Left cardiac atrium (tissue), 4 donors: ENCODE measurements around the gene ERC2. TPM values are rescaled to one million over a fixed set of nuclear protein-coding genes. Genes with fewer than 3 reads are reported as not detected.

Source experiments
- ATAC-seq, 2 donors: fragments of 200-7000 bp; cut with Tn5 transposase; one replicate each; pipeline ENCODE4 v1.9.1; 2020; ENCODE audit warnings: mild to moderate bottlenecking in 2 of 2, moderate library complexity in 2 of 2
- DNase-seq: peaks from one replicate; pipeline ENCODE4 v3.0.0-alpha.2; 2020
- intact Hi-C, 2 donors: fragments of 100-400 bp; cut with DNase I; formaldehyde crosslinking; loops; one replicate each; pipeline versions ENCODE4 v1.14.1 to v1.15.1; 2022 to 2023
- total RNA-seq, 2 donors: library from RNA; stranded (reverse); fragmentation: NEBNext Ultra II Directional; extraction: Animal tissue kit (Norgen Biotek cat#: 25700); gene quantifications; one replicate each; pipeline ENCODE4 v1.2.1, GENCODE V29; 2021
- donor health status: DM: no; HTN: yes; CAD: no.
- donor health status: DM: no; HTN: yes; CAD: no; lungs with severe emphysema.
- donor health status: DM: yes; HTN: yes; CAD: no.
- donor health status: Dilated cardiomyopathy.

The ERC2 gene
- total RNA-seq, 2 donors from 2014 or later = 2.6 to 3.6 TPM

- ATAC-seq = no peak
- intact Hi-C loops = no loop called here
- DNase-seq = no peak
Measured at GRCh38 chr3:55771503-55771902, 696.8 kb downstream of the ERC2 start.

- DNase-seq (no peak), ATAC-seq (no peak)
- intact Hi-C loops = no loop called here
Measured at GRCh38 chr3:55770077-55770476, 698.2 kb downstream of the ERC2 start.

GRCh38 chr3:55766753-55767152 is 701.5 kb downstream of the ERC2 start:
- intact Hi-C loops = no loop called here
- no peak for ATAC-seq

GRCh38 chr3:55765906-55766701 is 702.2 kb downstream of the ERC2 start:
- DNase-seq = no peak
- no peak for ATAC-seq
- intact Hi-C loops = no loop called here

More at GRCh38 chr3:55766753-55767152, 701.5 kb downstream of the ERC2 start:
- no peak for DNase-seq

GRCh38 chr3:55765398-55765797 is 702.9 kb downstream of the ERC2 start:
- ATAC-seq (no peak), DNase-seq (no peak)

GRCh38 chr3:55756976-55757375 is 711.3 kb downstream of the ERC2 start:
- no peak for DNase-seq
- ATAC-seq = no peak
- intact Hi-C loops = no loop called here

More at GRCh38 chr3:55765398-55765797, 702.9 kb downstream of the ERC2 start:
- intact Hi-C loops = no loop called here

- intact Hi-C loops = no loop called here
- ATAC-seq (no peak), DNase-seq (no peak)
Measured at GRCh38 chr3:55755516-55756205, 712.6 kb downstream of the ERC2 start.

GRCh38 chr3:55752911-55753310 is 715.4 kb downstream of the ERC2 start:
- intact Hi-C loops = no loop called here
- ATAC-seq = no peak
- no peak for DNase-seq

- intact Hi-C loops = no loop called here
- DNase-seq (no peak), ATAC-seq (no peak)
Measured at GRCh38 chr3:55751730-55752129, 716.5 kb downstream of the ERC2 start.

GRCh38 chr3:55750525-55750924 is 717.7 kb downstream of the ERC2 start:
- intact Hi-C loops = no loop called here
- DNase-seq (no peak), ATAC-seq (no peak)

GRCh38 chr3:55749036-55749435 is 719.2 kb downstream of the ERC2 start:
- intact Hi-C loops = no loop called here
- no peak for ATAC-seq
- DNase-seq = no peak

GRCh38 chr3:55746808-55747413 is 721.4 kb downstream of the ERC2 start:
- DNase-seq = no peak
- intact Hi-C loops = no loop called here
- no peak for ATAC-seq

GRCh38 chr3:55742832-55743136 is 725.5 kb downstream of the ERC2 start:
- DNase-seq = no peak
- intact Hi-C loops = no loop called here
- ATAC-seq = no peak

- intact Hi-C loops = no loop called here
- DNase-seq (no peak), ATAC-seq (no peak)
Measured at GRCh38 chr3:55742022-55742831, 726.0 kb downstream of the ERC2 start.

GRCh38 chr3:55737186-55737585 is 731.1 kb downstream of the ERC2 start:
- ATAC-seq = no peak
- DNase-seq = no peak
- intact Hi-C loops = no loop called here

- intact Hi-C loops = no loop called here
- DNase-seq (no peak), ATAC-seq (no peak)
Measured at GRCh38 chr3:55735976-55736375, 732.3 kb downstream of the ERC2 start.

- DNase-seq (no peak), ATAC-seq (no peak)
- intact Hi-C loops = no loop called here
Measured at GRCh38 chr3:55731741-55732140, 736.5 kb downstream of the ERC2 start.

GRCh38 chr3:55729546-55729945 is 738.7 kb downstream of the ERC2 start:
- intact Hi-C loops = loop anchor here in 1 of 2 donors (10.0 kb wide), 1 partner anchor 245 kb away; the partner anchor contains the start of gene WNT5A
- ATAC-seq (no peak), DNase-seq (no peak)

GRCh38 chr3:55728461-55729100 is 739.7 kb downstream of the ERC2 start:
- DNase-seq (no peak), ATAC-seq (no peak)
- intact Hi-C loops = loop anchor here in 1 of 2 donors (10.0 kb wide), 1 partner anchor 244 kb away; the partner anchor contains the start of gene WNT5A
